ENCODE results near the gene PCCA.

PCCA gene

GRCh38 chr13:100528820-100529219 lies 439.9 kb downstream of the PCCA start:
- Histone ChIP-seq H2BK5ac (ENCODE audit: low read depth, low read length, poor library complexity, severe bottlenecking) (no peak overlapping the region), H2BK120ac (ENCODE audit: low read depth, low read length) (no peak overlapping the region), H2BK12ac (ENCODE audit: low read length in 2 of 2) (no peak overlapping the region), H3K4me2 (ENCODE audit: low read length, poor library complexity, severe bottlenecking) (no peak overlapping the region), H3K9me3 (ENCODE audit: control insufficient read depth, low read length) (no peaks in the 10 kb centered on the region), H3K36me3 (ENCODE audit: control insufficient read depth in 1 of 2, insufficient read depth in 2 of 2, low read depth in 1 of 2, low read length in 2 of 2) (peaks cover 36 to 66% of the 10 kb centered on the region in 2 experiments), H3K79me1 (replicated peaks; ENCODE audit: low read length, poor library complexity, severe bottlenecking) (peaks cover 22% of the 10 kb centered on the region), H3K4me3 (ENCODE audit: insufficient read depth in 1 of 2, low read depth in 1 of 2, low read length in 2 of 2) (no peak overlapping the region), H3K23ac (ENCODE audit: low read length in 2 of 2) (no peak overlapping the region), H3K14ac (ENCODE audit: low read length in 2 of 2) (no peak overlapping the region), H2AK5ac (ENCODE audit: low read length, severe bottlenecking) (no peak overlapping the region), H3K4ac (ENCODE audit: low read depth in 1 of 2, low read length in 2 of 2) (no peak overlapping the region), H2BK15ac (ENCODE audit: low read depth, poor library complexity, severe bottlenecking) (no peak overlapping the region), H3K27ac (ENCODE audit: low read length, poor library complexity, severe bottlenecking) (no peak overlapping the region), H3K27me3 (ENCODE audit: control insufficient read depth in 1 of 2, insufficient read depth in 1 of 2, low read length in 2 of 2) (no peaks in the 10 kb centered on the region), H4K8ac (ENCODE audit: low read length) (no peak overlapping the region), H2AFZ (ENCODE audit: low read depth, low read length) (no peak overlapping the region), H3K18ac (ENCODE audit: low read depth in 1 of 2, low read length in 2 of 2) (no peak overlapping the region), H3K9ac (ENCODE audit: low read length) (no peak overlapping the region), H4K91ac (ENCODE audit: low read length) (no peak overlapping the region), H3K4me1 (ENCODE audit: control insufficient read depth, insufficient read depth, low read depth, low read length) (peaks cover 7% of the 10 kb centered on the region)
- 95% methylated on average over 10 of the region's 11 CpGs for WGBS
- DNase-seq = no peak

GRCh38 chr13:100529666-100530377 lies 440.9 kb downstream of the PCCA start:
- H2BK15ac ChIP-seq (ENCODE audit: low read depth, poor library complexity, severe bottlenecking) = no peak overlapping the region
- no peak overlapping the region for H3K23ac ChIP-seq (ENCODE audit: low read length in 2 of 2)
- H3K36me3 ChIP-seq (ENCODE audit: control insufficient read depth in 1 of 2, insufficient read depth in 2 of 2, low read depth in 1 of 2, low read length in 2 of 2) = peaks cover 36 to 73% of the 10 kb centered on the region in 2 experiments
- DNase-seq = no peak
- no peak overlapping the region for H2BK12ac ChIP-seq (ENCODE audit: low read length in 2 of 2)
- H2BK5ac ChIP-seq (ENCODE audit: low read depth, low read length, poor library complexity, severe bottlenecking) = no peak overlapping the region
- H3K4me2 ChIP-seq (ENCODE audit: low read length, poor library complexity, severe bottlenecking) = no peak overlapping the region
- no peak overlapping the region for H3K4ac ChIP-seq (ENCODE audit: low read depth in 1 of 2, low read length in 2 of 2)
- no peak overlapping the region for H4K8ac ChIP-seq (ENCODE audit: low read length)
- no peaks in the 10 kb centered on the region for H3K27me3 ChIP-seq (ENCODE audit: control insufficient read depth in 1 of 2, insufficient read depth in 1 of 2, low read length in 2 of 2)
- H2AK5ac ChIP-seq (ENCODE audit: low read length, severe bottlenecking) = no peak overlapping the region
- no peak overlapping the region for H3K18ac ChIP-seq (ENCODE audit: low read depth in 1 of 2, low read length in 2 of 2)
- over 99% methylated on average over 9 of the region's 15 CpGs for whole genome bisulfite sequencing
- no peak overlapping the region for H2BK120ac ChIP-seq (ENCODE audit: low read depth, low read length)
- H4K91ac ChIP-seq (ENCODE audit: low read length) = no peak overlapping the region
- peaks cover 20% of the 10 kb centered on the region for H3K79me1 ChIP-seq (replicated peaks; ENCODE audit: low read length, poor library complexity, severe bottlenecking)
- H3K9ac ChIP-seq (ENCODE audit: low read length) = no peak overlapping the region
- no peak overlapping the region for H3K14ac ChIP-seq (ENCODE audit: low read length in 2 of 2)
- H3K4me1 ChIP-seq (ENCODE audit: control insufficient read depth, insufficient read depth, low read depth, low read length) = peaks cover 7% of the 10 kb centered on the region
- H3K27ac ChIP-seq (ENCODE audit: low read length, poor library complexity, severe bottlenecking) = no peak overlapping the region
- no peaks in the 10 kb centered on the region for H3K9me3 ChIP-seq (ENCODE audit: control insufficient read depth, low read length)
- no peak overlapping the region for H3K4me3 ChIP-seq (ENCODE audit: insufficient read depth in 1 of 2, low read depth in 1 of 2, low read length in 2 of 2)
- H2AFZ ChIP-seq (ENCODE audit: low read depth, low read length) = no peak overlapping the region

- H3K9ac ChIP-seq (ENCODE audit: low read length) = peak overlapping the region; percentile 66
- WGBS = 83% methylated on average over 11 of the region's 11 CpGs
These were observed 441.8 kb downstream of the PCCA start for GRCh38 chr13:100530671-100531213.

GRCh38 chr13:100532090-100532766 lies 443.3 kb downstream of the PCCA start:
- Histone ChIP-seq H3K4ac (ENCODE audit: low read depth in 1 of 2, low read length in 2 of 2) (no peak overlapping the region), H3K9ac (ENCODE audit: low read length) (no peak overlapping the region), H3K9me3 (ENCODE audit: control insufficient read depth, low read length) (no peaks in the 10 kb centered on the region), H3K36me3 (ENCODE audit: control insufficient read depth in 1 of 2, insufficient read depth in 2 of 2, low read depth in 1 of 2, low read length in 2 of 2) (peaks cover 29 to 63% of the 10 kb centered on the region in 2 experiments), H3K27me3 (ENCODE audit: control insufficient read depth in 1 of 2, insufficient read depth in 1 of 2, low read length in 2 of 2) (no peaks in the 10 kb centered on the region), H3K4me1 (ENCODE audit: control insufficient read depth, insufficient read depth, low read depth, low read length) (peaks cover 2% of the 10 kb centered on the region), H3K14ac (ENCODE audit: low read length in 2 of 2) (no peak overlapping the region), H2BK15ac (ENCODE audit: low read depth, poor library complexity, severe bottlenecking) (peak overlapping the region; percentile 30), H3K79me1 (replicated peaks; ENCODE audit: low read length, poor library complexity, severe bottlenecking) (peaks cover 8% of the 10 kb centered on the region), H2BK5ac (ENCODE audit: low read depth, low read length, poor library complexity, severe bottlenecking) (no peak overlapping the region), H3K18ac (ENCODE audit: low read depth in 1 of 2, low read length in 2 of 2) (no peak overlapping the region), H3K27ac (ENCODE audit: low read length, poor library complexity, severe bottlenecking) (no peak overlapping the region), H2BK120ac (ENCODE audit: low read depth, low read length) (no peak overlapping the region), H2BK12ac (ENCODE audit: low read length in 2 of 2) (no peak overlapping the region), H2AK5ac (ENCODE audit: low read length, severe bottlenecking) (no peak overlapping the region), H2AFZ (ENCODE audit: low read depth, low read length) (no peak overlapping the region), H3K23ac (ENCODE audit: low read length in 2 of 2) (no peak overlapping the region), H4K91ac (ENCODE audit: low read length) (no peak overlapping the region), H3K4me2 (ENCODE audit: low read length, poor library complexity, severe bottlenecking) (no peak overlapping the region), H3K4me3 (ENCODE audit: insufficient read depth in 1 of 2, low read depth in 1 of 2, low read length in 2 of 2) (no peak overlapping the region), H4K8ac (ENCODE audit: low read length) (no peak overlapping the region)
- DNase-seq = no peak
- 97% methylated on average over 60 of the region's 60 CpGs for WGBS

More at GRCh38 chr13:100530671-100531213, 441.8 kb downstream of the PCCA start:
- H2AFZ ChIP-seq (ENCODE audit: low read depth, low read length) = no peak overlapping the region
- DNase-seq = peak; percentile 19
- H3K14ac ChIP-seq (ENCODE audit: low read length in 2 of 2) = peak overlapping the region in 1 of 2 experiments; percentile 23
- no peak overlapping the region for H2BK12ac ChIP-seq (ENCODE audit: low read length in 2 of 2)
- H3K27ac ChIP-seq (ENCODE audit: low read length, poor library complexity, severe bottlenecking) = no peak overlapping the region
- no peak overlapping the region for H4K91ac ChIP-seq (ENCODE audit: low read length)
- no peak overlapping the region for H3K4me3 ChIP-seq (ENCODE audit: insufficient read depth in 1 of 2, low read depth in 1 of 2, low read length in 2 of 2)
- H2BK15ac ChIP-seq (ENCODE audit: low read depth, poor library complexity, severe bottlenecking) = no peak overlapping the region
- H3K4me1 ChIP-seq (ENCODE audit: control insufficient read depth, insufficient read depth, low read depth, low read length) = peaks cover 2% of the 10 kb centered on the region
- H2AK5ac ChIP-seq (ENCODE audit: low read length, severe bottlenecking) = no peak overlapping the region
- H2BK120ac ChIP-seq (ENCODE audit: low read depth, low read length) = no peak overlapping the region
- no peak overlapping the region for H3K18ac ChIP-seq (ENCODE audit: low read depth in 1 of 2, low read length in 2 of 2)
- H3K23ac ChIP-seq (ENCODE audit: low read length in 2 of 2) = no peak overlapping the region
- H3K4ac ChIP-seq (ENCODE audit: low read depth in 1 of 2, low read length in 2 of 2) = no peak overlapping the region
- H2BK5ac ChIP-seq (ENCODE audit: low read depth, low read length, poor library complexity, severe bottlenecking) = no peak overlapping the region
- no peak overlapping the region for H3K4me2 ChIP-seq (ENCODE audit: low read length, poor library complexity, severe bottlenecking)
- H3K79me1 ChIP-seq (replicated peaks; ENCODE audit: low read length, poor library complexity, severe bottlenecking) = peaks cover 14% of the 10 kb centered on the region
- H3K36me3 ChIP-seq (ENCODE audit: control insufficient read depth in 1 of 2, insufficient read depth in 2 of 2, low read depth in 1 of 2, low read length in 2 of 2) = peaks cover 36 to 69% of the 10 kb centered on the region in 2 experiments
- H3K27me3 ChIP-seq (ENCODE audit: control insufficient read depth in 1 of 2, insufficient read depth in 1 of 2, low read length in 2 of 2) = no peaks in the 10 kb centered on the region
- H3K9me3 ChIP-seq (ENCODE audit: control insufficient read depth, low read length) = no peaks in the 10 kb centered on the region
- no peak overlapping the region for H4K8ac ChIP-seq (ENCODE audit: low read length)

Measured in mesenchymal stem cell (in vitro differentiated cells and primary cell).